Activated naive CD4-positive, alpha-beta T cell treated with Interleukin-2 at 50 U/mL for 16 hours (primary cell): ENCODE measurements around the gene CLEC3A.
"Not testable (repeated sequence)": the region's sequence is repeated elsewhere in the genome, so short reads cannot be mapped to it uniquely, and the experiment has no call there.

ENCODE experiments used
- DNase-seq: peaks from one replicate; pipeline ENCODE4 v3.0.0-alpha.2; 2020

Gene CLEC3A

GRCh38 chr16:78022347-78023060 lies at the start of gene CLEC3A:
Gene CLEC3A (plus strand): TSS chr16:78022548. CDS start chr16:78022627, 79 bp downstream.
- no peak for DNase-seq

- DNase-seq, result no peak
These were observed 47.5 kb upstream of the CLEC3A start for GRCh38 chr16:77974883-77975282.

- no peak for DNase-seq
These were observed 46.4 kb upstream of the CLEC3A start for GRCh38 chr16:77975942-77976341.

- DNase-seq, result no peak
These were observed 45.0 kb upstream of the CLEC3A start for GRCh38 chr16:77977339-77977738.

- DNase-seq, result no peak
These were observed 37.2 kb upstream of the CLEC3A start for GRCh38 chr16:77985111-77985510.

- DNase-seq, result no peak
These were observed 36.2 kb upstream of the CLEC3A start for GRCh38 chr16:77986011-77986740.

GRCh38 chr16:77987810-77988209 lies 34.5 kb upstream of the CLEC3A start:
- no peak for DNase-seq

- no peak for DNase-seq
These were observed 32.5 kb upstream of the CLEC3A start for GRCh38 chr16:77989846-77990245.

- no peak for DNase-seq
These were observed 30.6 kb upstream of the CLEC3A start for GRCh38 chr16:77991701-77992100.

GRCh38 chr16:77992381-77992780 lies 30.0 kb upstream of the CLEC3A start:
- DNase-seq, result not testable (repeated sequence)

- DNase-seq, result no peak
These were observed 29.0 kb upstream of the CLEC3A start for GRCh38 chr16:77993111-77993985.

- no peak for DNase-seq
These were observed 26.4 kb upstream of the CLEC3A start for GRCh38 chr16:77995843-77996455.

GRCh38 chr16:77998350-77999023 lies 23.9 kb upstream of the CLEC3A start:
- DNase-seq, result no peak

GRCh38 chr16:78001451-78002025 lies 20.8 kb upstream of the CLEC3A start:
- DNase-seq, result no peak

GRCh38 chr16:78002915-78003538 lies 19.3 kb upstream of the CLEC3A start:
- peak; percentile 63 for DNase-seq

GRCh38 chr16:78004517-78004916 lies 17.8 kb upstream of the CLEC3A start:
- no peak for DNase-seq

GRCh38 chr16:78005881-78006280 lies 16.5 kb upstream of the CLEC3A start:
- DNase-seq, result no peak

- DNase-seq, result no peak
These were observed 15.2 kb upstream of the CLEC3A start for GRCh38 chr16:78007121-78007520.

- no peak for DNase-seq
These were observed 1.8 kb downstream of the CLEC3A start for GRCh38 chr16:78024159-78024558.

GRCh38 chr16:78025631-78026030 lies 3.3 kb downstream of the CLEC3A start:
- DNase-seq, result no peak

GRCh38 chr16:78028018-78028417 lies 5.7 kb downstream of the CLEC3A start:
- DNase-seq, result no peak

GRCh38 chr16:78034530-78034929 lies 12.2 kb downstream of the CLEC3A start:
- DNase-seq, result no peak
